Muscle of leg (tissue), 11 donors: ENCODE measurements around the gene RAD51B. TPM values are rescaled to one million over a fixed set of nuclear protein-coding genes. Genes with fewer than 3 reads are reported as not detected.

Experiments
- DNase-seq: peaks from one replicate; pipeline ENCODE4 v3.0.0; 2013
- H3K27ac ChIP-seq: one replicate; pipeline ENCODE4 v1.5.1; 2013; ENCODE audit warnings: mild to moderate bottlenecking, low read length, control low read depth
- H3K27me3 ChIP-seq: one replicate; pipeline ENCODE4 v1.6.1; 2013; ENCODE audit warnings: low read length; ENCODE audit not compliant: control insufficient read depth, insufficient read depth
- H3K36me3 ChIP-seq: one replicate; pipeline ENCODE4 v1.6.1; 2013; ENCODE audit warnings: low read length; ENCODE audit not compliant: control insufficient read depth, insufficient read depth
- H3K4me1 ChIP-seq: one replicate; pipeline ENCODE4 v1.6.1; 2013; ENCODE audit warnings: low read length; ENCODE audit not compliant: control insufficient read depth, insufficient read depth
- H3K4me3 ChIP-seq: one replicate; pipeline ENCODE4 v1.5.1; 2013; ENCODE audit warnings: low read length, control low read depth
- H3K9me3 ChIP-seq: replicated peaks from 2 replicates; pipeline ENCODE4 v1.6.1; 2013; ENCODE audit warnings: low read depth, low read length; ENCODE audit not compliant: control insufficient read depth
- WGBS: methylation state at CpG from one replicate; pipeline ENCODE4 v1.1.5; 2013; ENCODE audit warnings: missing lambda C conversion rate; ENCODE audit not compliant: insufficient coverage; 5-methylcytosine and 5-hydroxymethylcytosine counted together
- polyA plus RNA-seq, 8 donors: library from polyadenylated mRNA; unstranded; fragments of 120-200 nt; gene quantifications; one replicate each; pipeline versions ENCODE4 v1.2.1 to v1.2.3, GENCODE V29; 2013; ENCODE audit warnings: inconsistent platforms in 1 of 8, low replicate concordance in 1 of 8; ENCODE audit not compliant: insufficient read length in 8 of 8, insufficient read depth in 1 of 8
- total RNA-seq: library from RNA; stranded (reverse); fragments of 120-200 nt; gene quantifications from one replicate; pipeline ENCODE4 v1.2.4, GENCODE V29; 2013

Gene RAD51B
- total and polyA plus RNA-seq, 9 donors = 6.0 to 16.5 (median 7.2) TPM

DNA sequence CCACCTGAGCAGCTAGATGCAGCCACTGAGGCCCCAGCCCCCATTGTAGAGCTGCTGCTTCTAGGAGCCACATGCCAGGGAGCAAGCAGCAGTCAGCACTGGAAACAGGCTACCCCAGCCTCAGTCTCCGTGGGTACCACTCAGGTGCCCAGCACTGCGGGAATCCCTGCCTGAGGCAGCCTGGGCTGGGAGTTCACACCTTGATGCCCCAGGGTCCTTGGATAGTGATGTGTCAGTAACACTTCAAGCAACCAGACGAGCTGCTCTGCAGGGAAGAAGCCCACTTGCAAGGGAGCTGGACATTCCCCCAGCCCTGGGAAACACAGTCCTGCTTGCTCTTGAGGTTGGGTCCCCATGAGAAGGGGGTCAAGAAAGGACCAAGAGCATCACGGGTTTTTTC is 882.6 kb downstream of the RAD51B start:
- no peak for DNase-seq
- Histone ChIP-seq H3K27ac (no peak overlapping the region), H3K4me3 (no peak overlapping the region), H3K9me3 (no peaks in the 10 kb centered on the region), H3K27me3 (no peaks in the 10 kb centered on the region), H3K4me1 (peaks cover 26% of the 10 kb centered on the region), H3K36me3 (no peaks in the 10 kb centered on the region)
- 91% methylated on average over 4 of the region's 4 CpGs for WGBS

DNA sequence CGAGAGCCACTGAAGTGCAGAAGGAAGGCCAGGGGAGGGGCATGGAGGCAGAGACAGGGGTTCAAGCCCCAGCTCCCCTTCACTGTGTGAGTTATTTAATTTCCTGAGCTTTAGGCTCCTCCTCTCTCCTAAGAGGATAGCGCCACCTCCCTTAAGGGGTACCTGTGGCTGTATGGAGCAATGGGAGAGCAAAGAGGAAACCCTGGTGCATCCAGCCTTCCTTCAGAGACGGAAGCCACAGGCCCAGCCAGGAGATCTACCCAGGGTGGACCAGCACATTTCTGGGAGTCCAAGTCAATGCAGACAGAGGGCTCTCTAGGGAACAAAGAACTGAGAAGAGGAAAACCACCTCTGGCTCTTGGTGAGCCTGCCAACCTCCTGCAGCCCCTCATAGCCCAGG is 883.0 kb downstream of the RAD51B start:
- DNase-seq = no peak
- H3K36me3 ChIP-seq = no peaks in the 10 kb centered on the region
- no peak overlapping the region for H3K4me3 ChIP-seq
- 93% methylated on average over 2 of the region's 3 CpGs for WGBS
- peaks cover 26% of the 10 kb centered on the region for H3K4me1 ChIP-seq
- H3K9me3 ChIP-seq = no peaks in the 10 kb centered on the region
- H3K27ac ChIP-seq = no peak overlapping the region
- H3K27me3 ChIP-seq = no peaks in the 10 kb centered on the region

DNA sequence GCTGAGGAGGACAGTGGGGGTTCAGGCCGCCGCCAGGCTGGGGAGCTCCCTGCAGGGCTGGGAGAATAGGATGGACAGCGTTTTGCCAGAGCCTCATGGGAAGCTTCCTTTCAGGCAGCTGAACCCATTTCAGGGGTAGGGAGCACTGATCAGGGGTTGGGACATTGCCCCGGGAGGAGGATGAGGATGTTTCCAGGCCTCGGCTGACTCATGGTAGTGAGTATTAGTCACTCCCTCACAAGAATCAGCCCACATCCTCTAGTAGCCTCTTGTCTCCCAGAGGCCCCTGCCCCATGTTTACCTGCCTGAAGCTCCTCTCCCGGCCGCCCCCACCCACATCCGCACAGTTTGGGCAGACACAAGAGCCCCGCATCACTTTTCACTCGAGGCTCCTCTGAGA is 883.5 kb downstream of the RAD51B start:
- Histone ChIP-seq H3K27ac (no peak overlapping the region), H3K4me1 (peaks cover 26% of the 10 kb centered on the region), H3K4me3 (no peak overlapping the region), H3K27me3 (no peaks in the 10 kb centered on the region), H3K9me3 (no peaks in the 10 kb centered on the region), H3K36me3 (no peaks in the 10 kb centered on the region)
- no peak for DNase-seq
- WGBS = 50% methylated on average over 4 of the region's 10 CpGs

DNA sequence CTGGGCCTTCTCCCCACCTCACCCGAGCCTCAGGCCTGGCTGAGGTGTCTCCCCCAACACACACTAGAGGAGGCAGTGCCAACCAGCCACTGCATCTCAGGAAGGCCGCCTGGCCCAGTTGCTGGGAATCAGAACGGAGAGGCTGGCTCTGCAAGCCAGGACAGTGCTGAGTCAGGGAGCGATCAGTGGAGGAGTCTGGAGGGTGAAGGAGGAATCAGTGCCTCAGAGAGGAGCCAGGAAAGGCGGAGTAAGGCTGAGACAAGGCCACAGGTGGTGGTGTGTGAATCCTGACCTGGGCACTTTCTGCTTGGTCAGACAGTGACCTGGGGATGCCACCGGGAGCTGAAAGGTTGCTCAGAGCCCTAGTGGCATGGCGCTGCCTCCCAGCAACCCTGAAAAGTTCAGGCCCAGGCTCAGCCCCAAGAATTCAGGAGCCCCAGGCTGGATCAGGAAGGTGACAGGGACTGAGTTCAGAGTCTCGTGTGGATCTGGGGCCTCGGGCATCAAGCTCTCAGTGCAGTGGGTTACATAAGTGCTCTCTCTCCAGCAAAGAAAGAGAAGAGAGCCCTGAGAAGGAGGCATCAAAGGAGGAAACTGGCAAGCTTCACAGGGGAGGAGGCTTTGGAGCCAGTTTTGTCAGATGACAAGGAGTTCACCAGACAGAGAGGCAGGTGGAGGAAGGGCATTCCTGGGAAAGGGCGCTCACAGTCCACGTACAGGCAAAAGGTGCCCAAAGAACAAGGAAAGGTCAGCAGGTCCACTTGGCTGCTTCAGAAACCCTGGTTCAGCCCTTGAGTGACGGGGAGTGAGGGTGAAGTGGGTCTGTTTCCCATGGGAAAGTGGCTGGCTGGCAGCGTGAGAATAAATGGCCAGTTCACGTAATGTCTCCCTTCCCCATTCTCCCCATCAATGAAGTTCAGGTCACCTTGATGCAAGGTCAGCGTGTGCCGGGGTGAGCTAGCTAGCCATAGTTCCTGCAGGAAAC is 885.4 kb downstream of the RAD51B start:
- WGBS = 88% methylated on average over 15 of the region's 16 CpGs
- Histone ChIP-seq H3K36me3 (no peaks in the 10 kb centered on the region), H3K27ac (no peak overlapping the region), H3K4me3 (no peak overlapping the region), H3K27me3 (no peaks in the 10 kb centered on the region), H3K9me3 (no peaks in the 10 kb centered on the region), H3K4me1 (peaks cover 26% of the 10 kb centered on the region)
- DNase-seq = no peak

- Histone ChIP-seq H3K27ac (no peak overlapping the region), H3K27me3 (no peaks in the 10 kb centered on the region), H3K36me3 (no peaks in the 10 kb centered on the region), H3K4me3 (no peak overlapping the region), H3K4me1 (peaks cover 26% of the 10 kb centered on the region), H3K9me3 (no peaks in the 10 kb centered on the region)
- 82% methylated on average over 10 of the region's 10 CpGs for WGBS
- no peak for DNase-seq
Measured at GRCh38 chr14:68705741-68706283, 886.2 kb downstream of the RAD51B start.

DNA sequence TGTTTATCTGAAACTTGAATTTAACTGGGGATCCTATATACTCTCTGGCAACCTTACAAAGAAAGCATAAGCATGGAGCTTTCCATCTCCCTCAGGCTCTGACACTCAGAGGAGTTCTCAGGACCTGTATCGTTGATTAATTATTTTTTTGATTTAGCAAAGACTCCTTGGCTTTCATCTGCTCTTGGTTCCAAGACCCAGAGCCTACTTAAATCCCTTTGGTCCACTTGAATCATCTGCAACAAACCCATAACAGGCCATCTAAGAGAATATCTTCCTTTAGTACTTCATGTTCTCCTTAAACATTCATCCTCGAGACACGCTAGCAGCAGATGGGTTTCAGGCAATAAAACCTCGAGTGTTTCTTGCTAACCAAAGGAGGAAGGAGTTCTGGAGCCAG is 887.9 kb downstream of the RAD51B start:
- Histone ChIP-seq H3K4me1 (peaks cover 29% of the 10 kb centered on the region), H3K27me3 (no peaks in the 10 kb centered on the region), H3K36me3 (no peaks in the 10 kb centered on the region), H3K9me3 (no peaks in the 10 kb centered on the region), H3K27ac (no peak overlapping the region), H3K4me3 (no peak overlapping the region)
- peak; percentile 53 for DNase-seq
- 40% methylated on average over 1 of the region's 4 CpGs for WGBS

GRCh38 chr14:68708343-68708742 is 888.8 kb downstream of the RAD51B start:
- Histone ChIP-seq H3K27ac (no peak overlapping the region), H3K36me3 (no peaks in the 10 kb centered on the region), H3K4me3 (no peak overlapping the region), H3K4me1 (peaks cover 30% of the 10 kb centered on the region), H3K9me3 (no peaks in the 10 kb centered on the region), H3K27me3 (no peaks in the 10 kb centered on the region)
- DNase-seq = no peak
- 78% methylated on average over 5 of the region's 5 CpGs for WGBS

DNA sequence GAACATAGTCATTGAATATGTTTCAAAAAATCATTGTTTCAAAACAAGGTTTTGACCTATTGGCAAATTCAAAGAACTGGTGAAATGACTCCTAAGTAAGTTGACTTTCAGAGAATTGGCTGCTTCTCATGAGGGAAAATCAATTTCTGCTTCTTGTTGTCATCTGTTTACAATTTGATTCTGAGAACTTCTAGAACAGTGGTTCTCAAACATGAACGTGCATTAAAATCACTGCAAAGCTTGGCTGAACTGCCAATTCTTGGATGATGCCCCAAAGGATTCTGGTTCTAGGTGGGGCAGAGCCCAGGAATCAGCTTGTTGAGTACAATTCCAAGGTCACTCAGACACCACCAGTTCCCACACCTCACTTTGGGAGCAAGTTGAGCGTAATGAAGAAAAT is 889.4 kb downstream of the RAD51B start:
- H3K27me3 ChIP-seq = no peaks in the 10 kb centered on the region
- H3K4me1 ChIP-seq = peaks cover 30% of the 10 kb centered on the region
- H3K9me3 ChIP-seq = no peaks in the 10 kb centered on the region
- no peak overlapping the region for H3K4me3 ChIP-seq
- no peaks in the 10 kb centered on the region for H3K36me3 ChIP-seq
- no peak for DNase-seq
- H3K27ac ChIP-seq = no peak overlapping the region
- WGBS = 29% methylated on average over 1 of the region's 2 CpGs

DNA sequence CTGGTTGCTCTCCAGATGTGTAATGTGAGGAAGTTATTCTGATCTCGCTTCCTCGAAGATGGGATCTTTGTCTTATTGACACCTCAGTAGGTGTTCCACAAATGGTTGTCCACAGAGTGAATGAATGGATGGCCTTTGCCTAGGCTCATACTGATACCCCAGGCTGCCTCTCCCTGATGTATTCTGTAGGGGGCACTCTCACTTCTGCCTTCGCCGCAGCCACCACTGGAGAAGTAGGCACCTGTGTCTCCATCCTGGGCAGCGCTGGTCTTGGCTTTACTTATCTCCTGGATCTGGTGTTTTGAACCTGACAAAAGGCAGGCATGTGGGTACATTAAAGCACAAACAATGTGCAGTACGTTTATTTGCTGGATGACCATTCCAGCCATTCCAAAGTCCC is 891.2 kb downstream of the RAD51B start:
- Histone ChIP-seq H3K36me3 (no peaks in the 10 kb centered on the region), H3K27ac (no peak overlapping the region), H3K4me3 (no peak overlapping the region), H3K27me3 (no peaks in the 10 kb centered on the region), H3K4me1 (peaks cover 25% of the 10 kb centered on the region), H3K9me3 (no peaks in the 10 kb centered on the region)
- no peak for DNase-seq
- WGBS = 94% methylated on average over 6 of the region's 6 CpGs

DNA sequence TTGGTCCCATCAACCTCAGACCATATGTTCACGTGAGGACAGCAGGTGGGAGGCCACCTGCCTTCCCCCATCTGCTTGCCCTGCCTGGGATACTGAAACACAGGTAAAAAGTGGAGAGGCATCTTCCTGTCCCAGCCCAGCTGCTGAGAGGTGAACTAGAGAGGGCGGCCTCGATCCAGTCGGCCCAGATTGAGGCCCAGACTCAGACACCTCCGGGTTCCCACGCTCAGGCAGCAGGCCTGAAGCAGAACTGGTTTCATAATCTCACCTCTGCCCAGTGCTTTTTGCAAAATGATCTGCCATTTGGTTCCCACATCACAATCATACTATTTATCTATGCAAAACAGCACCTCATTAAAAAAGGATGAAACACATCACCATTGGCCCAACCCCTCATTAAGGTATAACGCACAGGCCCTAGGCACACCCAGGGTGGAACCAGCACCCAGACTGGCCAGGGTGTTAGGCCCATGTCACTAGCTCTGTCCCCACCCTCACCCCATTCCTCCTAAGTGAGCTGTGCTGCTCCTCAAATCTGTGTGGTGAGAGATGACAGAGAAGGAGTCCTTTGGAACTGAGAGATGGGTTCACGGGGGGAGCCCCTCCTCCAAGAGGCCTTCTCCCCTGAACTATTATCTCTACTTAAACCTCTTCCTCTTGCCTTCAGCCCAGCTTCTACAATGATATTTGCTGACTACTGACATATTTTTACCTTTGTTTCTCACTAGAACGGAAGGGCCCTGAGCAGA is 892.2 kb downstream of the RAD51B start:
- H3K9me3 ChIP-seq = no peaks in the 10 kb centered on the region
- 78% methylated on average over 6 of the region's 9 CpGs for WGBS
- H3K27ac ChIP-seq = no peak overlapping the region

More for the DNA sequence above, 892.2 kb downstream of the RAD51B start:
- no peak for DNase-seq
- H3K4me3 ChIP-seq = no peak overlapping the region
- peaks cover 16% of the 10 kb centered on the region for H3K4me1 ChIP-seq
- H3K27me3 ChIP-seq = no peaks in the 10 kb centered on the region
- H3K36me3 ChIP-seq = no peaks in the 10 kb centered on the region
